NT2/D1 (cell line): ENCODE data around the gene DIS3L.

Experiments used
- YY1 ChIP-seq: IDR thresholded peaks from 2 replicates; pipeline ENCODE4 v1.6.1; 2011; ENCODE audit not compliant: insufficient read length, insufficient read depth
- ZNF274 ChIP-seq: IDR thresholded peaks from 2 replicates; pipeline ENCODE4 v1.6.1; 2011; ENCODE audit warnings: mild to moderate bottlenecking, low read depth, low read length

GRCh38 chr15:66290518-66290917 is 2.9 kb upstream of the DIS3L start:
- TF ChIP-seq YY1 (no peak), ZNF274 (no peak)
